NCI-H2107 (cell line): ENCODE results near the gene TNS1.

Source experiments
- DNase-seq: peaks from one replicate; lab custom pipeline; 2025; lab: John Stamatoyannopoulos, UW

The TNS1 gene

DNA sequence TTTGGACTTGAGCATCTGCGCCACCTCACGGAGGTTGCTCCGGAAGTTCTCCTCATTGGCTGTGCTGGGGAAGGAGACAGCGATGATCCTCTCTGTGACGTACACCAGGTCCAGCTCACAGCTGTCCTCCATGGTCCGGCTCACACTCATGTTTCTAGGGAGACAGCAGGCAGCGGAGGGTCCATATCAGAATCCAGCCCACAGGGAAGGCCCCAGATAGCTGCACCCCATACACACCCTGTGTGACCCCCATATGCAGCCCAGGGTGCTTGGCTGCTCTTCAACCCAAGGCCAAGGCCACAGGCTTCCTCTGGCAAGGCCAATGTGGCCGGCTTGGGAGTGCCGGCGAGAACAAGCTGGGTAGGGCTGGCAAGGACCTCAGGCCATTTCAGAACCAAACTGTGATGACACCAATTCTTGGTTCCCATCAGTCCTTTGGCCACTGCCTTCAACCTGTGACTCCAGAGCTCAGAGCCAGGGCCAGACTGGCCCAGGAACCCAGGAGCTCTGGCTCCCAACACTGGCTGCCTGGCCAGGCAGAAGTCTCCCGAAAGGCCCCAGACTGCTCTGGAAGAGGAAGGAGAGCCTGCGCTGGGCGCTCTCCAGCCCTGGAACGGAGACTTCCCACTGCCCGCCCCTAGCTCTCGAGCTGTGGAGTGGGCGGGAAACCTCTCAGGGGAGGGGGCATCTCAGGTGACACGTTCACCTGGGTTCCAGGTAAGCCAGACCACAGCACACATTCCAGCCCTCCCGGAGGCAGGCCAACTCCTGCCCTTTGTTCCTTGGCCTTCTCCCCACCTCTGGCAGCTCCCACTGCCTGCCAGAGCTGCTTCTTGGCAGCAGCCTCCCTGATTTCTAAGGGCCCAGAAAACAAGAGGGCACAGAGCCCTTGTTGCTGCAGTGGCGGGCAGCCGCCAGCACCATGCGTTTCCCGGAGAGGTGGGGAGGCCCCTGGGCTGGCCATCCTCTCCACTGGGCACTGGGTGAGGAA, 104.7 kb downstream of the TNS1 start:
- peak; percentile 29 for DNase-seq

- no peak for DNase-seq
Measured at GRCh38 chr2:217897091-217897715, 105.6 kb downstream of the TNS1 start.

- DNase-seq = no peak
Measured at GRCh38 chr2:217895070-217895635, 107.6 kb downstream of the TNS1 start.

DNA sequence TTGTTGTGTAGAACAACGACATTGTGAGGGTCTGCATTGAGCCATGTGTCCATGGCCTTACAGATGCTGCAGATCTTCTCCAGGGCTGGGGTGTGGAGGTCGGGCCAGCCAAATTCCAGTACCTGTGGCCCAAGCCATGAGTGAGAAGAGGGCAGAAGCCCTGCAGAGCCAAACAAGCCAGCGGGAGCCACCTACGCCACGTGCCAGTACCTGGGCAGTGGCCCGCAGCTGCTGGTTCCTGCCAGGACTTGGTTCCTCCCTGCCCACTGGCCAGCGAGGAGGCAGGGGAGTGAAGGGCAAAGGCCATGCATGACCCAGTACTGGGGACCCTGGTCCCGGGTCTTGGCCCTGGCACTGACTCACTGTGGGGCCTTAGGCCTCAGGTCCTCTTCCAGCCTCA, 109.4 kb downstream of the TNS1 start:
- DNase-seq = no peak

DNA sequence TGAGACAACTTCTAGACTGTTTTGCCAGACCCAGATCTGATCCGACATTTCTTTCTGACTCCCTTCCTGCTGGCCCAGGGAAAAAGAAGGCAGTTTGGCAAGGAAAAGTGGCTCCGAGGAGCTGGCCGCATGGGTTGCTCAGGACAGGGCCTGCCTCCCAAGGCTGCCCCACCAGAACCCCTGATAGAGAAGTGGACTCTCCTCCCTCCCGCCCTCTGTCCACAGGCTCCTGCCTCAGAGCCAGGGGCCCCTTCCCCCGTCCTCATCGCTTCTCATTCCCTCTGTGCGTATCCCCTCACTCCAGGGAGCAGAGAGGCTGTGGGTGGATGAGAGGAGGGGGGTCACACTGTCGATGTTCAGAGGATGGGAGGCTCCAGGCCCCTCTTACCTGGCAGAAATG, 110.2 kb downstream of the TNS1 start:
- no peak for DNase-seq

DNA sequence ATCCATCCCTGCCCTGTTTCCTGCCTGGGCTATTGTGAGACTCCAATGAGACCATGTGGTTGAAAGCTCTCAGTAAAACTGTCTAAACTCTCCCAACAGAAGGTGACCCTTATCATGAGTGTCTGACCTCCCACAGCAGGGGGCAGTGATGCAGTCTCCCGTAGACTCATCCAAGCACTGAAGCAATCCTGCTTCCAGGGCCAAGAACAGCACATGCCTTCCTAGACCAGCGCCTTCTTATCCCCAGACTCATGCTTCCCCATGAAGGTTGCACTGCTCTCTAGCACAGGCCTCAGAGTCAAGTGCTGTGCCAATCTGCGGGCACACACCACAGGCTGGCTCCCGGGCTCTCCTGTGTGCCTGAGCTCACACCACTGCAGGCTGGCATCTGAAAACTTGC, 112.3 kb downstream of the TNS1 start:
- no peak for DNase-seq

GRCh38 chr2:217889656-217890055, 113.1 kb downstream of the TNS1 start:
- DNase-seq = no peak

DNA sequence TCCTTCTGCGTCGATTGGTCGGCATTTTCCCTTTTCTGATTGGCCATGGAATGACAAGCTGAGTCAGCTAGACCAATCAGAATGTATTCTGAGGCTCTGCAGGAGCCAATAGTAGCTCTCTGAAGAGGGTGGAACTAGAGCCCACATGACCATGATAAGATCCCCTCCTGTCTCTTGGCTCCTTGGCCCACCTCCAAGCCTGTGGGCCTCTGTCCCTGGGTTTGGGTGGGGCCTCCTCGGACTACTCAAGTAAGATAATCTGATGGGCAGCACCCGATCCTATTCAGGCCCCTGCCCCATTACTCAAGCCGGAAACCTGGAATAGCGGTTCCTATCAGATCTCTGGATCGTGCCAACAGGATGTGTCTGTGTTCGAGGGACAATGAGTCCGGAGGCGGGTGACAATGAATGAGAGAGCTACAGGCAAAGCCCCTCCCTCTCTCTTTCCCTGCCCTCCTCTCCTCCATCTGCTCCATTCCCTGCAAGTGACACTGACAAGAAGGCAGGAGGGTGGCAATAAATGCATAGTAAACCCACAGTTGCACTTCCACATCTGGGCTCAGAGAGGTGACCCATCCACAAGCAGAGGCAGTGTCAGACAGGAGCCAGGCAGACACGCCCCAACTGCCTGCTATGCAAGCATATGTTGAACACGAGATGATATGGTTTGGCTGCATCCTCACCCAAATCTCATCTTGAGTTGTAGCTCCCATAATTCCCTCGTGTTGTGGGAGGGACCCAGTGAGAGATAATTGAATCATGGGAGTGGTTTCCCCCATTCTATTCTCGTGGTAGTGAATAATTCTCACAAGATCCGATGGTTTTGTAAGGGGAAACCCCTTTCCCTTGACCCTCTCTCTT, 114.7 kb downstream of the TNS1 start:
- no peak for DNase-seq

DNA sequence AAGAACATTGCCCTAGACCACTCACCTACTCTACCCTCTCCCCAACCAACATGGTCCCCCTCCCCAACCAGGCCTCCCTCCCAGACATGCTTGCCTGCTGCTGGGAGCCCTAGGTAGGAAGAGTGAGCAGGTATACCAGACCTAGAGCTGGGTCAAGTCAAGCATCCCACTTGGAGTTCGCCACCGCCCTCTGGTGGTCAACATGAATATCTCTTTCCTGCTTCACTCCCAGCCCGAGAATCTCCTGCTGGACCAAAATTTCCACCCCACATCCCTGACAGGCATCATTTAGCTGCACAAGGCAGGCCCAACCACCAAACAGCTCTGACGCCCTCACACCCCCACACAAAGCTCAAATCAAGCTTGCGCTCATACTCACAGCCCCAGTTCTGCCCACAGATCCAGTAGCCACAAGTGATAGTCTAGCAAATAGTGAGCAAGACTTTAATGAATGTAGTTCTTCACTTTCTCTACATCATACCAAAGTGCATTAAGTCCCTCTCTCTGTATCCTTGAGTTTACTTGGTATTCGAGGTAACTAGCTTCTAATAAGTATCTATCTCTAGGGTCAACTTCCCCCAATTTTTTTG, 116.0 kb downstream of the TNS1 start:
- DNase-seq = peak; percentile 51

DNA sequence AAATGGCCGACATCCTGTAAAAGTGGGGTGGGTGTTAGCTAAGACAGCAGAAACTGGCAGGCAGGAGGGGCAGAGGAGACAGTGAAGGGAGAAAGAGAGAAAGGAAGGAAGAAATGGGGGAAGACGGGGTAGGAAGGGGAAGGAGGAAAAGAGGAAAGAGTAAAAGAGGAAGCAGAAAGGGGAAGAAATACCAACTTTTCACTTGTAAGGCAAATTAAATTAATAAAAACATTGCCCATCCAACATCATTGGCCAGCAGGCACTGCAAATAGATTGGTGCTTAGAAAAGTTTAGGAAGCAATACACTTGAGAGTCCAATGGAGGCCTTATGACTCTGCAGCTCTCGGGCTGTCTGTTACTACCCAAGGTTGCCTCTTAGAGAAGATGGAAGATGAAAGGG, 116.7 kb downstream of the TNS1 start:
- DNase-seq = no peak

DNA sequence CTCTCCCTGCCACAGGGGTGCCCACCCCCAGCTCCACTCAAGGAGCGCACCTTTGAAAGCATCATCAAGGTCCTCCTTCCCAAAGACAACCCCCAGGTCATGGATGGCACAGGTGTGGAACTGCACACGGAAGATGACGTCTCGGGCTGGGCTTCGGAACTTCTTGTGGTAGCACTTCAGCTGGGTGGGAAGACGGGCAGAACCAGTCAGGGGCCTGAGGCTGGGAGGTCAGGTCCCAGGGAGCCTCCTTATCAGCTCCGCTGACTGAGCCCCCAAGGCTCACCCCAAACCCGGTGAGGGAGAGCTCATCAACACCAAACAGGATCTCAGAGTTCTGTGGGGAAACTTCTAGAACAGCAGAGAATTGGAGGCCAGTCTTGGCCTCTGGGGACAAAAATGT, 117.8 kb downstream of the TNS1 start:
- no peak for DNase-seq

DNA sequence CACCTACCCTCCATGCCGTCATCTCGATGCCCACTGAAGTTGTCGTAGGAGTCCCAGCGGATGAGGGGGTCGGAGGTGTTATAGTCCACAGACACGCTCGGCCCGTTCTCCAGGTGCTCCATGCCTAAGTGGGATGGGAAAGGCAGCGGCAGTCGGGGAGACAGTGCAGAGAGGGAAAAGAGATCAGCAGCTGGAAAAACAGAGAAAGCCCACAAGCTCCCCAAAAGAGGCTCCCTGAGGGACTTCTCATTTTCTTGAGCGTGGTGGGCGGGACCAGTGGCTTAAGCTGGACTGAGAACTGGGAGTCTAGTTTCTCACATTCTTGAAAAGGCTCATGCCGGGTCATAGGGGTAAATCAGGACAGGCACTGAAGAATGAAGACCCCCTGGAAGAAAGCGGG, 121.9 kb downstream of the TNS1 start:
- DNase-seq = no peak

- DNase-seq = no peak
Measured at GRCh38 chr2:217880287-217880889, 122.4 kb downstream of the TNS1 start.

GRCh38 chr2:217878915-217879590, 123.7 kb downstream of the TNS1 start:
- no peak for DNase-seq

- no peak for DNase-seq
Measured at GRCh38 chr2:217877866-217878265, 124.9 kb downstream of the TNS1 start.

- no peak for DNase-seq
Measured at GRCh38 chr2:217876253-217876570, 126.6 kb downstream of the TNS1 start.

GRCh38 chr2:217875556-217876252, 127.1 kb downstream of the TNS1 start:
- DNase-seq = no peak

GRCh38 chr2:217875138-217875537, 127.7 kb downstream of the TNS1 start:
- DNase-seq = no peak

DNA sequence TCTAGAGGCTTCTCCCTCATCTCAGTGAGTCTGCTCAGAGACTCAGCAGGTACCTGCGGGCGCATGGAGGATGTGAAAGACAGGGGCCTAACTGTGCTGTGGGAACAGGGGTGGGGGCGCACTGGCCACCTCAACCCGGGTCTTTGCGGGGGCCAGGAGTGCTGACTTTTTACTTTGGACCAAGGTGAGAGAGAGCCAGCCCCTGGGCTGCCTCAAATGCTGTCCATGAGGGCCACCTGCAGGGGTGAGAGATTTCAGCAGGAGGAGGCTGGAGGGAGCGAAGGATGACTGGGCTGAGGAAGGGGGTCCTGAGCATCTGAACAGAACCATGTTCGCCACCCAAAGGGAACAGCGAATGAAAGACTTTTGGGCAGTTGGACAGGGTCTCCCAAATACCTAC, 129.4 kb downstream of the TNS1 start:
- DNase-seq = no peak

DNA sequence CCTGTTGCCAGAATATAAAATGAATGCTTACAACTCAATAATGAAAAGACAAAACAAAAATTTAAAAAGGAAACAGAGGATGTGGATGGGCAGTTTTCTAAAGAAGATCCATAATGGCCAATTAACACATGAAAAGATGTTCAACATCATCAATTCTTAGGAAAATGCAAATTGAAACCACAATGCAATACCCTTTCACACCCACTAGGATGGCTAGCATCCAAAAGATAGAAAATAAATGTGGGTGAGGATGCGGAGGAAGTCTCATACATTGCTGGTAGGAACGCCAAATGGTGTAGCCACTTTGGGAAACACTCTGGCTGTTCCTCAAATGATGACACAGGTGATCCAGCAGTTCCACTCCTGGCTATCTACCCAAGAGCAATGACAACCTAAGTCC, 130.5 kb downstream of the TNS1 start:
- no peak for DNase-seq
